GM12878 (cell line): ENCODE data around the gene GPX7. TPM values are rescaled to one million over a fixed set of nuclear protein-coding genes. Genes with fewer than 3 reads are reported as not detected.

Source experiments
- ATAC-seq: fragments of 200-7000 bp; cut with Tn5 transposase; 3 replicates; pipeline ENCODE4 v1.9.1; 2020; ENCODE audit warnings: mild to moderate bottlenecking, moderate library complexity
- BruUV-seq: library from RNA; stranded (reverse); fragments of 400-500 nt; replicated peaks from 2 replicates; lab custom pipeline; 2021; lab: Mats Ljungman, UMichigan
- CTCF ChIA-PET: fragments of 300-600 bp; sonication (Branson Sonifier 250); formaldehyde crosslinking; extraction: SDS; loops from one replicate; lab custom pipeline; 2021; ENCODE audit warnings: inconsistent platforms; lab: Yijun Ruan, JAX
- POLR2A ChIA-PET: fragments of 350-600 bp; formaldehyde crosslinking; extraction: SDS; loops from one replicate; lab custom pipeline; 2021; ENCODE audit warnings: inconsistent platforms; lab: Charles Lee
- RAD21 ChIA-PET: fragments of 300-600 bp; sonication (Branson Sonifier 250); formaldehyde crosslinking; loops from one replicate; lab custom pipeline; 2023; ENCODE audit warnings: antibody characterized with exemption; ENCODE audit not compliant: unreplicated experiment; lab: Charles Lee
- SMC1A ChIA-PET: fragments of 300-600 bp; sonication (Branson Sonifier 250); formaldehyde crosslinking; loops from one replicate; lab custom pipeline; 2023; ENCODE audit not compliant: unreplicated experiment, uncharacterized antibody; lab: Charles Lee
- DNase-seq: peaks from one replicate; pipeline ENCODE4 v3.0.0-alpha.2; 2011; ENCODE audit warnings: low read depth, low spot score
- FAIRE-seq: peaks from 3 replicates; lab custom pipeline; 2011; peaks lifted over from hg19 to GRCh38; lab: Jason Lieb, UNC
- H2AFZ ChIP-seq: 2 replicates; pipeline ENCODE4 v1.6.0; 2011; ENCODE audit warnings: low read depth, low read length, control low read depth; ENCODE audit not compliant: control insufficient read depth
- H3K27ac ChIP-seq: 2 replicates; pipeline ENCODE4 v1.5.1; 2011; ENCODE audit warnings: control low read depth; ENCODE audit not compliant: control insufficient read depth, insufficient read depth
- H3K27me3 ChIP-seq, 2 experiments: replicated peaks in 1 of 2; 2 replicates each; pipeline versions ENCODE4 v1.6.0 to v1.6.1; 2011; ENCODE audit warnings: low read length in 1 of 2; ENCODE audit not compliant: control insufficient read depth in 2 of 2, insufficient read depth in 2 of 2
- H3K36me3 ChIP-seq, 2 experiments: 2 replicates each; pipeline ENCODE4 v1.5.1; 2011; ENCODE audit warnings: low read length in 1 of 2; ENCODE audit not compliant: control insufficient read depth in 2 of 2, insufficient read depth in 2 of 2
- H3K4me1 ChIP-seq: 2 replicates; pipeline ENCODE4 v1.6.1; 2011; ENCODE audit warnings: mild to moderate bottlenecking, low read length, moderate library complexity, mixed read lengths; ENCODE audit not compliant: control insufficient read depth, insufficient read depth
- H3K4me2 ChIP-seq: 2 replicates; pipeline ENCODE4 v1.6.0; 2011; ENCODE audit warnings: control low read depth; ENCODE audit not compliant: control insufficient read depth, insufficient read depth
- H3K4me3 ChIP-seq: fragments of 200-600 bp; sonication (generic); 2 replicates; pipeline ENCODE4 v1.5.1; 2016
- H3K79me2 ChIP-seq: 2 replicates; pipeline ENCODE4 v1.6.0; 2011; ENCODE audit warnings: low read length; ENCODE audit not compliant: control insufficient read depth, insufficient read depth
- H3K9ac ChIP-seq: 2 replicates; pipeline ENCODE4 v1.8.0; 2011; ENCODE audit warnings: low read length, control low read depth, mixed read lengths; ENCODE audit not compliant: control insufficient read depth, insufficient read depth
- H3K9me3 ChIP-seq: replicated peaks from 3 replicates; pipeline ENCODE4 v1.5.1; 2011; ENCODE audit warnings: mild to moderate bottlenecking, low read length; ENCODE audit not compliant: control insufficient read depth, insufficient read depth
- H4K20me1 ChIP-seq: 2 replicates; pipeline ENCODE4 v1.6.0; 2011; ENCODE audit not compliant: control insufficient read depth, insufficient read depth
- BHLHE40 ChIP-seq, 2 experiments: fragments of 450-650 bp in 1 of 2; IDR thresholded peaks; 2 replicates each; pipeline ENCODE4 v1.6.1; 2011 to 2017; ENCODE audit warnings: low read depth in 2 of 2, borderline replicate concordance in 1 of 2, improper control_type of control experiment in 1 of 2, low read length in 1 of 2, mild to moderate bottlenecking in 1 of 2
- BRCA1 ChIP-seq: IDR thresholded peaks from 2 replicates; pipeline ENCODE4 v1.6.1; 2011; ENCODE audit warnings: low read depth, low read length, improper control_type of control experiment
- CBX3 ChIP-seq: fragments of 200-600 bp; sonication (generic); IDR thresholded peaks from 2 replicates; pipeline ENCODE4 v1.6.1; 2016; ENCODE audit warnings: low read depth, borderline replicate concordance
- FOXM1 ChIP-seq: IDR thresholded peaks from 2 replicates; pipeline ENCODE4 v1.6.1; 2012; ENCODE audit warnings: low read depth, mild to moderate bottlenecking, inconsistent platforms, low read length, moderate library complexity
- GABPA ChIP-seq: IDR thresholded peaks from 2 replicates; pipeline ENCODE4 v1.6.1; 2014; ENCODE audit warnings: antibody characterized with exemption, low read depth, mild to moderate bottlenecking, inconsistent platforms
- HDGF ChIP-seq: fragments of 450-650 bp; IDR thresholded peaks from 2 replicates; pipeline ENCODE4 v1.6.1; 2016; ENCODE audit warnings: antibody characterized with exemption
- KLF5 ChIP-seq: fragments of 450-650 bp; IDR thresholded peaks from 2 replicates; pipeline ENCODE4 v1.6.1; 2014; ENCODE audit warnings: mild to moderate bottlenecking; ENCODE audit not compliant: partially characterized antibody
- NBN ChIP-seq: fragments of 450-650 bp; IDR thresholded peaks from 2 replicates; pipeline ENCODE4 v1.6.1; 2016
- NFXL1 ChIP-seq: fragments of 450-650 bp; IDR thresholded peaks from 2 replicates; pipeline ENCODE4 v1.6.1; 2017; ENCODE audit warnings: antibody characterized with exemption, mild to moderate bottlenecking, borderline replicate concordance
- NFYB ChIP-seq: IDR thresholded peaks from 2 replicates; pipeline ENCODE4 v1.6.1; 2011; ENCODE audit warnings: low read depth, mild to moderate bottlenecking, low read length, improper control_type of control experiment, moderate library complexity; ENCODE audit not compliant: insufficient read depth
- RAD21 ChIP-seq: IDR thresholded peaks from 2 replicates; pipeline ENCODE4 v1.6.1; 2011; ENCODE audit warnings: mild to moderate bottlenecking, low read depth, low read length, moderate library complexity; ENCODE audit not compliant: insufficient read depth
- SRF ChIP-seq, 2 experiments: IDR thresholded peaks; 2 replicates each; pipeline ENCODE4 v1.6.1; 2011; ENCODE audit warnings: low read depth in 2 of 2, low read length in 2 of 2, mild to moderate bottlenecking in 1 of 2, moderate library complexity in 1 of 2
- WGBS: methylation state at CpG from one replicate; pipeline ENCODE4 v1.1.6; 2016; ENCODE audit warnings: low lambda C conversion rate; ENCODE audit not compliant: insufficient replicate concordance, insufficient coverage; ENCODE audit errors: missing lambda C conversion rate; 5-methylcytosine and 5-hydroxymethylcytosine counted together
- in situ Hi-C: fragments of 300-500 bp; cut with MboI; formaldehyde crosslinking; loops from 9 replicates; pipeline ENCODE4 v1.14.3; 2018; ENCODE audit warnings: mixed read lengths
- intact Hi-C: fragments of 100-400 bp; cut with micrococcal nuclease; formaldehyde crosslinking; loops from one replicate; pipeline ENCODE4 v1.14.2; 2022; ENCODE audit not compliant: unreplicated experiment
- polyA plus RNA-seq, 11 experiments: library from polyadenylated mRNA; depleted of rRNA in 4 of 11; unstranded in 6 of 11; stranded (reverse) in 5 of 11; fragments of >200 nt; fragmentation: Nextera tagmentation in 4 of 11; fragmentation: Illumina TruSeq in 1 of 11; extraction: Ambion mirVana in 4 of 11; extraction: Trizol in 1 of 11; gene quantifications; 1 replicate in 1 of 11; 2 replicates in 10 of 11; pipeline versions ENCODE4 v1.2.1 to v1.2.3, GENCODE V29; 2011 to 2016; ENCODE audit warnings: inconsistent platforms in 2 of 11, missing spikeins in 2 of 11, low read depth in 1 of 11
- total RNA-seq, 4 experiments: library from RNA; depleted of rRNA in 3 of 4; stranded (reverse); fragments of >200 nt in 3 of 4; fragmentation: Illumina TruSeq in 1 of 4; extraction: Trizol in 1 of 4; gene quantifications; 2 replicates each; pipeline versions ENCODE4 v1.2.1 to v1.2.3, GENCODE V29; 2013 to 2021
- TF ChIP-seq, protein P1 (sequence below): IDR thresholded peaks from 2 replicates; pipeline ENCODE4 v1.6.1; 2011; ENCODE audit warnings: low read depth, mild to moderate bottlenecking, low read length, moderate library complexity, borderline replicate concordance; ENCODE audit errors: extremely low read depth
- TF ChIP-seq, protein P2 (sequence below): fragments of 150-350 bp; IDR thresholded peaks from 2 replicates; pipeline ENCODE4 v1.6.1; 2016; ENCODE audit warnings: low read depth, low read length
- TF ChIP-seq, protein P3 (sequence below): IDR thresholded peaks from 2 replicates; pipeline ENCODE4 v1.6.1; 2012; ENCODE audit warnings: low read length, inconsistent platforms
- TF ChIP-seq, protein P4 (sequence below): IDR thresholded peaks from 2 replicates; pipeline ENCODE4 v1.6.1; 2012; ENCODE audit warnings: mild to moderate bottlenecking, low read depth, low read length

Gene GPX7
- total and polyA plus RNA-seq, 10 of the 15 experiments (the other 5 are each of a cell fraction or from before 2014, with no cell fraction given): 1.9 to 4.2 (median 2.5) TPM; not detected in 1

DNA sequence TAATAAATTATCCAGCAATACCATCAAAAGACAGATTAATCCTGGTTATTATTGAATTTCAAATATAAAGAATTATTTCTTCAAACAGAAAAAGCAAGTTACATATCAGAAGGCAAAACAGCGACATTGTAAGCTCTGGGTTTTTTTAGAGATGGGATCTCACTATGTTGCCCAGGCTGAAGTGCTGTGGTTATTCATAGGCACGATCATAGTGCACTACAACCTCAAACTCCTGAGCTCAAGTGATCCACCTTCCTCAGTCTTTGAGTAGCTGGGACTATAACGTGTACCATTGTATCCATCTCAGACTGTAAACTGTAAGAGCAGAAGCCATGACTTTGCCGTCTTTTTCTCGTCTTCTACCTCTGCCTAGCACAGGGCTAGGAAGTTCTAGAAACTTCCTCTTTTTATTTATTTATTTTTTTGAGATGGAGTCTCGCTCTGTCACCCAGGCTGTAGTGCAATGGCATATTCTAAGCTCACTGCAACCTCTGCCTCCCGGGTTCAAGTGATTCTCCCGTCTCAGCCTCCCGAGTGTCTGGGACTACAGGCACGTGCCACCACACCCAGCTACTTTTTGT is 20.0 kb upstream of the GPX7 start:
- no peaks in the 10 kb centered on the region for H3K4me1 ChIP-seq
- intact Hi-C loops (no loop called here), in situ Hi-C loops (no loop called here)
- no peak overlapping the region for H3K4me2 ChIP-seq
- no TSS peak for BruUV-seq
- no peak for ATAC-seq
- H3K27me3 ChIP-seq: no peaks in the 10 kb centered on the region; a peak in 2 of 4 replicates
- no peak overlapping the region for H3K4me3 ChIP-seq
- WGBS: 73% methylated on average over 10 of the region's 10 CpGs
- H2AFZ ChIP-seq: no peak overlapping the region
- H3K9ac ChIP-seq: no peak overlapping the region
- no peaks in the 10 kb centered on the region for H3K9me3 ChIP-seq
- no peak overlapping the region for H3K27ac ChIP-seq
- H4K20me1 ChIP-seq: no peaks in the 10 kb centered on the region
- no peaks in the 10 kb centered on the region for H3K36me3 ChIP-seq
- POLR2A ChIA-PET: no interaction called here
- DNase-seq: no peak
- H3K79me2 ChIP-seq: no peaks in the 10 kb centered on the region
- RAD21 ChIA-PET: no interaction called here
- CTCF ChIA-PET: interaction anchor here (1.3 kb wide), 1 partner anchor 15 kb away, joined by 3 read pairs; no protein-coding TSS in a partner anchor
- SMC1A ChIA-PET: no interaction called here
- FAIRE-seq: no peak
- TF ChIP-seq, protein P1, sequence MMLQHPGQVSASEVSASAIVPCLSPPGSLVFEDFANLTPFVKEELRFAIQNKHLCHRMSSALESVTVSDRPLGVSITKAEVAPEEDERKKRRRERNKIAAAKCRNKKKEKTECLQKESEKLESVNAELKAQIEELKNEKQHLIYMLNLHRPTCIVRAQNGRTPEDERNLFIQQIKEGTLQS: no peak
- TF ChIP-seq FOXM1 (no peak), HDGF (no peak), RAD21 (no peak), NFXL1 (no peak), SRF (IDR thresholded peaks at IDR 0.05; ENCODE audit: low read depth in 2 of 2, low read length in 2 of 2) (no peak), BHLHE40 (IDR thresholded peaks at IDR 0.05; ENCODE audit: borderline replicate concordance in 1 of 2, low read depth in 2 of 2, low read length in 1 of 2) (no peak), CBX3 (no peak), NFYB (no peak), KLF5 (no peak), NBN (no peak), BRCA1 (no peak), GABPA (no peak)
- TF ChIP-seq, protein P2, sequence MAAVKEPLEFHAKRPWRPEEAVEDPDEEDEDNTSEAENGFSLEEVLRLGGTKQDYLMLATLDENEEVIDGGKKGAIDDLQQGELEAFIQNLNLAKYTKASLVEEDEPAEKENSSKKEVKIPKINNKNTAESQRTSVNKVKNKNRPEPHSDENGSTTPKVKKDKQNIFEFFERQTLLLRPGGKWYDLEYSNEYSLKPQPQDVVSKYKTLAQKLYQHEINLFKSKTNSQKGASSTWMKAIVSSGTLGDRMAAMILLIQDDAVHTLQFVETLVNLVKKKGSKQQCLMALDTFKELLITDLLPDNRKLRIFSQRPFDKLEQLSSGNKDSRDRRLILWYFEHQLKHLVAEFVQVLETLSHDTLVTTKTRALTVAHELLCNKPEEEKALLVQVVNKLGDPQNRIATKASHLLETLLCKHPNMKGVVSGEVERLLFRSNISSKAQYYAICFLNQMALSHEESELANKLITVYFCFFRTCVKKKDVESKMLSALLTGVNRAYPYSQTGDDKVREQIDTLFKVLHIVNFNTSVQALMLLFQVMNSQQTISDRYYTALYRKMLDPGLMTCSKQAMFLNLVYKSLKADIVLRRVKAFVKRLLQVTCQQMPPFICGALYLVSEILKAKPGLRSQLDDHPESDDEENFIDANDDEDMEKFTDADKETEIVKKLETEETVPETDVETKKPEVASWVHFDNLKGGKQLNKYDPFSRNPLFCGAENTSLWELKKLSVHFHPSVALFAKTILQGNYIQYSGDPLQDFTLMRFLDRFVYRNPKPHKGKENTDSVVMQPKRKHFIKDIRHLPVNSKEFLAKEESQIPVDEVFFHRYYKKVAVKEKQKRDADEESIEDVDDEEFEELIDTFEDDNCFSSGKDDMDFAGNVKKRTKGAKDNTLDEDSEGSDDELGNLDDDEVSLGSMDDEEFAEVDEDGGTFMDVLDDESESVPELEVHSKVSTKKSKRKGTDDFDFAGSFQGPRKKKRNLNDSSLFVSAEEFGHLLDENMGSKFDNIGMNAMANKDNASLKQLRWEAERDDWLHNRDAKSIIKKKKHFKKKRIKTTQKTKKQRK: no peak
- TF ChIP-seq, protein P3, sequence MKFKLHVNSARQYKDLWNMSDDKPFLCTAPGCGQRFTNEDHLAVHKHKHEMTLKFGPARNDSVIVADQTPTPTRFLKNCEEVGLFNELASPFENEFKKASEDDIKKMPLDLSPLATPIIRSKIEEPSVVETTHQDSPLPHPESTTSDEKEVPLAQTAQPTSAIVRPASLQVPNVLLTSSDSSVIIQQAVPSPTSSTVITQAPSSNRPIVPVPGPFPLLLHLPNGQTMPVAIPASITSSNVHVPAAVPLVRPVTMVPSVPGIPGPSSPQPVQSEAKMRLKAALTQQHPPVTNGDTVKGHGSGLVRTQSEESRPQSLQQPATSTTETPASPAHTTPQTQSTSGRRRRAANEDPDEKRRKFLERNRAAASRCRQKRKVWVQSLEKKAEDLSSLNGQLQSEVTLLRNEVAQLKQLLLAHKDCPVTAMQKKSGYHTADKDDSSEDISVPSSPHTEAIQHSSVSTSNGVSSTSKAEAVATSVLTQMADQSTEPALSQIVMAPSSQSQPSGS: no peak
- TF ChIP-seq, protein P4, sequence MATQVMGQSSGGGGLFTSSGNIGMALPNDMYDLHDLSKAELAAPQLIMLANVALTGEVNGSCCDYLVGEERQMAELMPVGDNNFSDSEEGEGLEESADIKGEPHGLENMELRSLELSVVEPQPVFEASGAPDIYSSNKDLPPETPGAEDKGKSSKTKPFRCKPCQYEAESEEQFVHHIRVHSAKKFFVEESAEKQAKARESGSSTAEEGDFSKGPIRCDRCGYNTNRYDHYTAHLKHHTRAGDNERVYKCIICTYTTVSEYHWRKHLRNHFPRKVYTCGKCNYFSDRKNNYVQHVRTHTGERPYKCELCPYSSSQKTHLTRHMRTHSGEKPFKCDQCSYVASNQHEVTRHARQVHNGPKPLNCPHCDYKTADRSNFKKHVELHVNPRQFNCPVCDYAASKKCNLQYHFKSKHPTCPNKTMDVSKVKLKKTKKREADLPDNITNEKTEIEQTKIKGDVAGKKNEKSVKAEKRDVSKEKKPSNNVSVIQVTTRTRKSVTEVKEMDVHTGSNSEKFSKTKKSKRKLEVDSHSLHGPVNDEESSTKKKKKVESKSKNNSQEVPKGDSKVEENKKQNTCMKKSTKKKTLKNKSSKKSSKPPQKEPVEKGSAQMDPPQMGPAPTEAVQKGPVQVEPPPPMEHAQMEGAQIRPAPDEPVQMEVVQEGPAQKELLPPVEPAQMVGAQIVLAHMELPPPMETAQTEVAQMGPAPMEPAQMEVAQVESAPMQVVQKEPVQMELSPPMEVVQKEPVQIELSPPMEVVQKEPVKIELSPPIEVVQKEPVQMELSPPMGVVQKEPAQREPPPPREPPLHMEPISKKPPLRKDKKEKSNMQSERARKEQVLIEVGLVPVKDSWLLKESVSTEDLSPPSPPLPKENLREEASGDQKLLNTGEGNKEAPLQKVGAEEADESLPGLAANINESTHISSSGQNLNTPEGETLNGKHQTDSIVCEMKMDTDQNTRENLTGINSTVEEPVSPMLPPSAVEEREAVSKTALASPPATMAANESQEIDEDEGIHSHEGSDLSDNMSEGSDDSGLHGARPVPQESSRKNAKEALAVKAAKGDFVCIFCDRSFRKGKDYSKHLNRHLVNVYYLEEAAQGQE: no peak
